Bronchial epithelial cell (primary cell): Measurements from ENCODE around the gene AKAP6. TPM values are rescaled to one million over a fixed set of nuclear protein-coding genes. Genes with fewer than 3 reads are reported as not detected.

Source experiments
- DNase-seq: peaks from one replicate; pipeline ENCODE4 v3.0.0-alpha.2; 2010; ENCODE audit warnings: low read depth
- FAIRE-seq: peaks from 2 replicates; lab custom pipeline; 2011; peaks lifted over from hg19 to GRCh38; lab: Jason Lieb, UNC
- H3K27me3 ChIP-seq: 2 replicates; pipeline ENCODE4 v1.5.1; 2011; ENCODE audit warnings: low read length; ENCODE audit not compliant: control insufficient read depth, insufficient read depth
- H3K36me3 ChIP-seq: 2 replicates; pipeline ENCODE4 v1.5.1; 2011; ENCODE audit warnings: low read length; ENCODE audit not compliant: control insufficient read depth, insufficient read depth
- H3K4me3 ChIP-seq: 2 replicates; pipeline ENCODE4 v1.5.1; 2011; ENCODE audit warnings: mild to moderate bottlenecking, low read depth, low read length, control low read depth
- total RNA-seq: library from RNA; depleted of rRNA; stranded (reverse); fragments of >200 nt; gene quantifications from 2 replicates; pipeline ENCODE4 v1.2.1, GENCODE V29; 2014
- TF ChIP-seq, protein P1 (sequence below): IDR thresholded peaks from 2 replicates; pipeline ENCODE4 v1.5.1; 2011; ENCODE audit warnings: mild to moderate bottlenecking, moderate library complexity, low read length, control low read depth, inconsistent platforms; ENCODE audit not compliant: insufficient read depth, severe bottlenecking

AKAP6 gene
- total RNA-seq, 1 donor from 2014 or later = 4.2 TPM

DNA sequence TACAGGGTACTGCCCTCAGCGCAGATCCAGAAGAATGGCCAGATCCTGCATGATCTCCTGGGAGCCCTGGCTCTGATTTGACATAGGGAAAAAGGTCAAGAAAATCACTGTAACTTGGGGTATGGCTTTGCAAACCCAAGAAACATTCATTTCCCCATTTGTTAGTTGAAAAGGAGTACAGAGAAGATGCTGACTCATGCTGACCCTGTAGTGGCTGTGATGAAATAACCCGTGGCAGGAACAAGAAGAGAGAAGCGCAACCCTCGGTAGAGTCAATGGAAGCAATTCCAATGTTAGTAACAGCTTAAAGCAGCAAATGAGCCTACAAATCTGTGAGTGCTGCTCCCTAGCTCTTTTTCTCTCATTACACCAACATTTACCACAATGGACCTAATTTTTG lies 328.0 kb downstream of the AKAP6 start:
- TF ChIP-seq, protein P1, sequence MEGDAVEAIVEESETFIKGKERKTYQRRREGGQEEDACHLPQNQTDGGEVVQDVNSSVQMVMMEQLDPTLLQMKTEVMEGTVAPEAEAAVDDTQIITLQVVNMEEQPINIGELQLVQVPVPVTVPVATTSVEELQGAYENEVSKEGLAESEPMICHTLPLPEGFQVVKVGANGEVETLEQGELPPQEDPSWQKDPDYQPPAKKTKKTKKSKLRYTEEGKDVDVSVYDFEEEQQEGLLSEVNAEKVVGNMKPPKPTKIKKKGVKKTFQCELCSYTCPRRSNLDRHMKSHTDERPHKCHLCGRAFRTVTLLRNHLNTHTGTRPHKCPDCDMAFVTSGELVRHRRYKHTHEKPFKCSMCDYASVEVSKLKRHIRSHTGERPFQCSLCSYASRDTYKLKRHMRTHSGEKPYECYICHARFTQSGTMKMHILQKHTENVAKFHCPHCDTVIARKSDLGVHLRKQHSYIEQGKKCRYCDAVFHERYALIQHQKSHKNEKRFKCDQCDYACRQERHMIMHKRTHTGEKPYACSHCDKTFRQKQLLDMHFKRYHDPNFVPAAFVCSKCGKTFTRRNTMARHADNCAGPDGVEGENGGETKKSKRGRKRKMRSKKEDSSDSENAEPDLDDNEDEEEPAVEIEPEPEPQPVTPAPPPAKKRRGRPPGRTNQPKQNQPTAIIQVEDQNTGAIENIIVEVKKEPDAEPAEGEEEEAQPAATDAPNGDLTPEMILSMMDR = no peak
- FAIRE-seq (no peak), DNase-seq (peak; percentile 79)
- H3K36me3 ChIP-seq = no peaks in the 10 kb centered on the region
- H3K27me3 ChIP-seq = no peaks in the 10 kb centered on the region
- no peak overlapping the region for H3K4me3 ChIP-seq

DNA sequence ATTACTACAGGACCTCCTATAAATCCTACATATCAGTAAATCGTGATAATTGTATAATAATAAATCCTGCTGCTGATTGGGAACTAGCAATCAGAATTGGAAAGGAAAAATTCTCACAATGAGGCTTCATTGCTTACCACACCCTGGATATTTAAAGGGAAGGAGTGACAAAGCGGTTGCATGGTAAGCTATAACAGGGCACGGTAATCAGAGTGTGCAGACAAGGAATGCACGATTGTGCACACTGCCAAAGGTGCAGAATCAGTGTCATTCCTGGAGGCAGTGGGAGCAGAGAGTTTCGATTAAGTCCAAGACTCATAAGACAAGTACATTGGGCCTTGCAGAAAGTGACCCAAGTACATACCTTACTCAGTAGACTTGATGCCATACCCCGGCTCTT lies 332.1 kb downstream of the AKAP6 start:
- no peak for FAIRE-seq
- Histone ChIP-seq H3K36me3 (no peaks in the 10 kb centered on the region), H3K27me3 (no peaks in the 10 kb centered on the region), H3K4me3 (no peak overlapping the region)
- no peak for DNase-seq
- TF ChIP-seq, protein P1 = no peak

DNA sequence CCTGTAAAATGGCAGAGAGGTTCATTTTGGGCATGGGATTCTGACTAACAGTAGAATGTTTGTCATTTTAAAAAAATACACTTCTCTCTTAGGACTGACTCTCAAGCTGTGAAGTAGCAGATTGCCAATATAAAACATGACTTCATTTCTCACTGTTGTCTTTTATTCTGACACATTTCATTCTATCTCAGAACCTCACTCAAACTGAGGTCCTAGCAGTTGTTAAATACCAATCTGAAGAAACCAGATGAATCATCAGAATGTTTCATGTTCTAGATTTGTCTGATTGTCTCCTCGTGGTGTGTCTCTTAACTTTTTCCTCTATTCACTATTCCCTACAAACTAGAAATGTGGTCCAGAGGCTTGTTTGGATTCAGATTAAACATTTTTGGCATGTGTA lies 333.1 kb downstream of the AKAP6 start:
- TF ChIP-seq, protein P1 = no peak
- DNase-seq (peak; percentile 54), FAIRE-seq (no peak)
- Histone ChIP-seq H3K27me3 (no peaks in the 10 kb centered on the region), H3K4me3 (no peak overlapping the region), H3K36me3 (no peaks in the 10 kb centered on the region)

DNA sequence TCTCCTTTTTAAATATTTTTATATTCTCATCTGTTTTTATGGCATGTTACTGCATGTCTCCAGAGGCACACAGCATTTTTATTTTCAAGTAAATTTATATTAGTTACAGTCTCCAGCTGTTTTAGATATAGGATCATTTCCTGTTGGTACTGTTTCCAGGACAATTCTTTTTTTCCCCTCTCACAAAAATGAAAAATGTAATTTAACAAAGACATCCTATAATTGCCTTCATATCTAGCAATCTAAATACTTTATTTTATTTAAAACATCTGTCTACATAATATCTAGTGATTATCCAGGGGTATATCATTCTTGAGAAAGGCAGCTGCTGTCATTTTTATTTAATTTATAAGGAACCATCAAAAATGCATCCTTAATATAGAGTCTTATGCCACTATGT lies 337.2 kb downstream of the AKAP6 start:
- TF ChIP-seq, protein P1 = no peak

DNA sequence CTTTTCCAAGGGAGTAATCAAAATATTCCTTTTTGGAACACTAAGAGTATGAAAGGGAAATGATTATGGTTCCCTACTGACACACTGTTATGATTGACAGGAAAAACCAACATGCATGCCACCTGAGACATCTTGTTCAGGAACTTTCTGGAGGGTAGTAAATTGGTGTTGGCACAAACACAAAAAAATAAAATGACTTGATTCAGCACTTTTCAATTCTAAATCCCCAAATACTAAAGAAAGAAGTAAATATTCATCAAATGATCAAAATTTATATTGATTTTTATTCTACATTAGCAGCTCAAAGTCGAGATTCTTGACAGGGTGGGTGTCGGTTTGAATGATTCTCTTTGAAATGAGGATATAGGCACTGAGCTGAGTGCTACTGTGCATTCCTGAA lies 338.2 kb downstream of the AKAP6 start:
- DNase-seq (no peak), FAIRE-seq (no peak)
- Histone ChIP-seq H3K27me3 (no peaks in the 10 kb centered on the region), H3K36me3 (no peaks in the 10 kb centered on the region), H3K4me3 (no peak overlapping the region)
- TF ChIP-seq, protein P1 = no peak

More for the DNA sequence above, 337.2 kb downstream of the AKAP6 start:
- H3K4me3 ChIP-seq = no peak overlapping the region
- DNase-seq (no peak), FAIRE-seq (no peak)
- H3K36me3 ChIP-seq = no peaks in the 10 kb centered on the region
- H3K27me3 ChIP-seq = no peaks in the 10 kb centered on the region

DNA sequence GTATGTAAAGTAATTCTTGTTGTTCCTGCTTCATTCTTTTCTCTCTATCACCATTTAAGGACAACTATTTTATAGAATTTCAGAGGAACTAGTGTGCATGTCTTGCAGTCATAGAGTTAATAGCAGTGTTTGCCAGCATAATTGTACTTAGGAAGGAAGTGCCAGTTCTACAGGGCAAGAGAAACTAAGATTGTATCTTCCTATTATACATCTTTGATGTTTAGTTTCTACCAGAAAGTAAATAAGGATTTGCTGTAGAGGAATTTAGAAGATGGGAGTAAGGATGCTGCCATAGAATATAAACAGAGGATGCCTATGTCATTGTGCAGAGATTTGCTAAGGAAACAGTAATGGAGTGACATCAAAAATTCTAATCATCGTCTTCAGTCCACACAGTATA lies 338.7 kb downstream of the AKAP6 start:
- Histone ChIP-seq H3K36me3 (no peaks in the 10 kb centered on the region), H3K27me3 (no peaks in the 10 kb centered on the region), H3K4me3 (no peak overlapping the region)
- no peak for DNase-seq
- no peak for FAIRE-seq
- TF ChIP-seq, protein P1 = no peak
